BJ (cell line): ENCODE results near the gene SYCE1L. TPM values are rescaled to one million over a fixed set of nuclear protein-coding genes. Genes with fewer than 3 reads are reported as not detected.
"Not testable (repeated sequence)": the region's sequence is repeated elsewhere in the genome, so short reads cannot be mapped to it uniquely, and the experiment has no call there.

ENCODE experiments used
- CTCF ChIA-PET: fragments of 350-600 bp; formaldehyde crosslinking; extraction: SDS; loops from one replicate; lab custom pipeline; 2021; ENCODE audit warnings: antibody characterized with exemption, inconsistent platforms; lab: Yijun Ruan, JAX
- POLR2A ChIA-PET: fragments of 300-600 bp; sonication (Branson Sonifier 250); formaldehyde crosslinking; extraction: SDS; loops from one replicate; lab custom pipeline; 2021; ENCODE audit warnings: antibody characterized with exemption; lab: Charles Lee
- DNase-seq: peaks from one replicate; pipeline ENCODE4 v3.0.0-alpha.2; 2011; ENCODE audit warnings: low read depth
- H3K27me3 ChIP-seq: 2 replicates; pipeline ENCODE4 v1.6.0; 2011; ENCODE audit warnings: low read length; ENCODE audit not compliant: control insufficient read depth, insufficient read depth
- H3K36me3 ChIP-seq: 2 replicates; pipeline ENCODE4 v1.5.1; 2011; ENCODE audit warnings: low read length; ENCODE audit not compliant: control insufficient read depth, insufficient read depth
- H3K4me3 ChIP-seq: 2 replicates; pipeline ENCODE4 v1.5.1; 2011; ENCODE audit warnings: low read depth, mild to moderate bottlenecking, control low read depth, low read length
- polyA minus RNA-seq: library from RNA; depleted of rRNA, polyadenylated mRNA; stranded (reverse); fragments of >200 nt; gene quantifications from 2 replicates; pipeline ENCODE4 v1.2.3, GENCODE V29; 2011; rRNA and poly(A)+ RNA removed
- polyA plus RNA-seq: library from polyadenylated mRNA; depleted of rRNA; stranded (reverse); fragments of >200 nt; gene quantifications from 2 replicates; pipeline ENCODE4 v1.2.3, GENCODE V29; 2011; rRNA removed
- TF ChIP-seq, protein P1 (sequence below): IDR thresholded peaks from 2 replicates; pipeline ENCODE4 v1.5.1; 2011; ENCODE audit warnings: low read depth, mild to moderate bottlenecking, control low read depth, inconsistent platforms, low read length, moderate library complexity; ENCODE audit not compliant: insufficient read depth

Gene SYCE1L, protein sequence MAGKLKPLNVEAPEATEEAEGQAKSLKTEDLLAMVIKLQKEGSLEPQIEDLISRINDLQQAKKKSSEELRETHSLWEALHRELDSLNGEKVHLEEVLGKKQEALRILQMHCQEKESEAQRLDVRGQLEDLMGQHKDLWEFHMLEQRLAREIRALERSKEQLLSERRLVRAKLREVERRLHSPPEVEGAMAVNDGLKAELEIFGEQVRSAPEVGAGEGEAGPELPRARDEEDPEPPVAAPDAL
- polyA plus RNA-seq (0.31 and 0.44 TPM in 2 replicates), polyA minus RNA-seq (not detected in 2 replicates)

DNA sequence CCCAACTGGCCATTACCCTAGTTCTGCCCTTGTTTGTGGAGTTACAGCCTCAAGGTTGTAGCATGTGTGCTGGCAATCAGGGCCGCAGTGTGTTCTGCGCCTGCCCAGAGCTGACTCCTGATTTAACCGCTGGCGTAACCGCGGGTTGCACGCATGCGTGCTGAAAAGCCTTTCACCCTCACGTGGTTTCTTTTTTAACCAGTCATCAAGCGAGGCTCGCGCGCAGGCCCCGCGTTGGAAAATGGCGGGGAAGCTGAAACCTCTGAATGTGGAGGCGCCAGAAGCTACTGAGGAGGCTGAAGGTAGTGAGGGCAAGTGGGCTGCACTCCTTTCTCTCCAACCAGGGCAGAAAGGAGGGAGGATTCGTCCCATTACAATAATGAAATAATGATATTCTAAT is at the start of gene SYCE1L:
Gene SYCE1L (plus strand): TSS at position 198 of the 400 bp plus-strand sequence. CDS start 44 bp downstream, at position 242.
- TF ChIP-seq, protein P1, sequence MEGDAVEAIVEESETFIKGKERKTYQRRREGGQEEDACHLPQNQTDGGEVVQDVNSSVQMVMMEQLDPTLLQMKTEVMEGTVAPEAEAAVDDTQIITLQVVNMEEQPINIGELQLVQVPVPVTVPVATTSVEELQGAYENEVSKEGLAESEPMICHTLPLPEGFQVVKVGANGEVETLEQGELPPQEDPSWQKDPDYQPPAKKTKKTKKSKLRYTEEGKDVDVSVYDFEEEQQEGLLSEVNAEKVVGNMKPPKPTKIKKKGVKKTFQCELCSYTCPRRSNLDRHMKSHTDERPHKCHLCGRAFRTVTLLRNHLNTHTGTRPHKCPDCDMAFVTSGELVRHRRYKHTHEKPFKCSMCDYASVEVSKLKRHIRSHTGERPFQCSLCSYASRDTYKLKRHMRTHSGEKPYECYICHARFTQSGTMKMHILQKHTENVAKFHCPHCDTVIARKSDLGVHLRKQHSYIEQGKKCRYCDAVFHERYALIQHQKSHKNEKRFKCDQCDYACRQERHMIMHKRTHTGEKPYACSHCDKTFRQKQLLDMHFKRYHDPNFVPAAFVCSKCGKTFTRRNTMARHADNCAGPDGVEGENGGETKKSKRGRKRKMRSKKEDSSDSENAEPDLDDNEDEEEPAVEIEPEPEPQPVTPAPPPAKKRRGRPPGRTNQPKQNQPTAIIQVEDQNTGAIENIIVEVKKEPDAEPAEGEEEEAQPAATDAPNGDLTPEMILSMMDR, result no peak
- H3K36me3 ChIP-seq, result peaks cover 13% of the 10 kb centered on the region
- no peaks in the 10 kb centered on the region for H3K27me3 ChIP-seq
- H3K4me3 ChIP-seq, result no peak within 1 kb of the TSS
- ChIA-PET POLR2A (no interaction called here), CTCF (no interaction called here)
- DNase-seq, result no peak

DNA sequence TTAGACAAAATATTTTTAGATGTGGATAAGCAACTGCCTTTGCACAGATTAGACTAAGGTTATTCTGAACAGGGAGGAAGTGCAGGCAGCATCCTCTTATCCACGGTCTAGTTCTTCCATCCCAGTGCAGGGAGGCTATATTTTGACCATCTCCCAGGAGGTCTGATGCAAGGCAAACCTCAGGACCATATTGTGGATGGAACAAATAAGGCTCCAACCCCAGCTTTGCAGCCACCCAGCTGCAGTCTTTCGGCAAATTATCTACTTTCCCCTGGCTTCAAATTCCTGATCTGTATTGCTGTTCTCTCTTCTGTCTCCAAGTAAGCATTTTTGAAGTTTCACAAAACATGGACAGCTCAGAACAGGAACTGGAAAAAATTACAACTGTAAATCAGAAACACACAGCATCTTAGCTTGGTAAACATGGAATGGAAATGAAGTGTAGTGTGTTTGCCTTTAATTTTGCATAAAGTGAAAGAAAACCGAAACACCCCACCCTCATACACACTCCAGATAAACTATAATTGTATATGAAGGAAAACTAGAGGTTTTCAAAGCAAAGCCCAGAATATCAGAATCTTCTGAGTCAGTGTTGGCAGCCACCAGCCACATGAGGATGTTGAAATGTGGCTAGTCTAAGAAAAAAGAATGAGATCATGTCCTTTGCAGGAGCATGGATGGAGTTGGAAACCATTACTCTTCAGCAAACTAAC is 41.7 kb upstream of the SYCE1L start:
- ChIA-PET CTCF (no interaction called here), POLR2A (no interaction called here)
- Histone ChIP-seq H3K4me3 (no peak overlapping the region), H3K27me3 (no peaks in the 10 kb centered on the region), H3K36me3 (no peaks in the 10 kb centered on the region)
- DNase-seq, result no peak
- TF ChIP-seq, protein P1, result no peak

DNA sequence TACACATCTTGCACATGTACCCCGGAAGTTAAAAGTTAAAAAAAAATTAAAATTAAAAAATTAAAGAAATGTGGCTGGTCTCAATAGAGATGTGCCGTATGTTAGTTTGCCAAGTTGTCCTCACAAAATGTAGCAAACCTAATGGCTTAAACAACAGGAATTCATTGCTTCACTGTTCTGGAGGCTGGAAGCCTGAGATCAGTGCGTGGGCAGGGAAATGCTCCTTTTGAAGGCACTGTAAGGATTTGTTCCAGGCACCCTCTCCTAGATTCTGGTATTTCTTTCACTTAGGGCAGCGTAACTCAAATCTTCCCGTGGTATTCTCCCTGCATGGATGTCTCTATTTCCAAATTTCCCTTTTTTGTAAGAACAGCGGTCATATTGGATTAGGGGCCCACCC is 40.9 kb upstream of the SYCE1L start:
- ChIA-PET POLR2A (no interaction called here), CTCF (no interaction called here)
- H3K4me3 ChIP-seq, result no peak overlapping the region

DNA sequence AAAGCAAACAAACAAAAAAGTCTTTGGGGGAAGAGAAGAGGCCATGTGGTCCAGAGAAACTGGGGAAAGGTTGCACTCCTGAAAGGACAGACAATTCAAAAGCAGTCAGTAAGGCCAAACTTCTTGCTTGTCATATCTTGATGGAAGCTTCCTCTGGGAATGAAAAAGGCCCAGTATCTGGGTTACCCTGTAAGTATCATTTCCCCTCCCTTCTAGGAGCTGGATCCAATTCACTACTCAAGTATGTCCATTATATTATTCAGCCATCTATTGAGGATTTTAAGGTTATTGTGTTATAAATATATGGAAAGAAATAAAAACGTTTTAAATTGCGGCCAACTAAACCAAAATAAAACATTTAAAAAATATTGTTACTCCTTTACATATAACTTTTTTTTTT is 34.2 kb upstream of the SYCE1L start:
- POLR2A ChIA-PET, result no interaction called here
- no peak for DNase-seq
- TF ChIP-seq, protein P1, result no peak
- CTCF ChIA-PET, result no interaction called here
- H3K4me3 ChIP-seq, result no peak overlapping the region
- no peaks in the 10 kb centered on the region for H3K27me3 ChIP-seq
- H3K36me3 ChIP-seq, result no peaks in the 10 kb centered on the region

More for the DNA sequence above, 40.9 kb upstream of the SYCE1L start:
- no peak for DNase-seq
- Histone ChIP-seq H3K36me3 (no peaks in the 10 kb centered on the region), H3K27me3 (no peaks in the 10 kb centered on the region)
- TF ChIP-seq, protein P1, result no peak

DNA sequence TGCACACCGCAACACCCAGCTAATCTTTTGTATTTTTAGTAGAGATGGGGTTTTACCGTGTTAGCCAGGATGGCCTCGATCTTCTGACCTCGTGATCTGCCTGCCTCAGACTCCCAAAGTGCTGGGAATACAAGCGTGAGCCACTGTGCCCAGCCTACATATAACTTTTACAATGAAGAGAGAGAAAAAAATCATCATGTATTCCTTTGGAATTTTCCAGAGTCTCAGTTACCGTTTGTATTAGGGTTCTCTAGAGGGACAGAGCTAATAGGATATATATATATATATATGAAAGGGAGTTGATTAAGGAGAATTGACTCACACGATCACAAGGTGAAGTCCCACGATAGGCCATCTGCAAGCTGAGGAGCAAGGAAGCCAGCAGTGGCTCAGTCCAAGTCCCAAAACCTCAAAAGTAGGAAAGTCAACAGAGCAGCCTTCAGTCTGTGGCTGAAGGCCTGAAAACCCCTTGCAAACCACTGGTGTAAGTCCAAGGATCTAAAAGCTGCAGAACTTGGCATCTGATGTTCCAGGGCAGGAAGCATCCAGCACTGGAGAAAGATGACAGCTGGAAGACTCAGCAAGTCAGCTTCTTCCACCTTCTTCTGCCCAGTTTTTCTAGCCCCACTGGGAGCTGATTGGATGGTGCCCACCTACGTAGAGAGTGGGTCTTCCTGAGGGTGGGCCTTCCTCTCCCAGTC is 33.5 kb upstream of the SYCE1L start:
- CTCF ChIA-PET, H3K27me3 ChIP-seq, POLR2A ChIA-PET, H3K4me3 ChIP-seq, DNase-seq, H3K36me3 ChIP-seq: not testable (repeated sequence)
